ENCODE results near the gene OIP5. TPM values are rescaled to one million over a fixed set of nuclear protein-coding genes. Genes with fewer than 3 reads are reported as not detected.

The OIP5 gene
- total and polyA plus RNA-seq, 2 of the 13 experiments (the other 11 are each of a cell fraction or from before 2014, with no cell fraction given): 10.7 to 38.0 TPM

- TF ChIP-seq YY1 (IDR thresholded peaks at IDR 0.05; ENCODE audit: insufficient read depth, insufficient replicate concordance, low read depth, low read length) (peak; percentile 95), TFDP2 (CRISPR knock-in tag; IDR thresholded peaks at IDR 0.05) (peak; percentile 98), ZNF318 (CRISPR knock-in tag; IDR thresholded peaks at IDR 0.05) (no peak), ZFY (CRISPR knock-in tag; IDR thresholded peaks at IDR 0.05) (peak; percentile 95), ZMYM2 (CRISPR knock-in tag; IDR thresholded peaks at IDR 0.05) (0 out of 2 replicates have a peak, but pooled peaks have one; percentile 23), HOXA5 (CRISPR knock-in tag; IDR thresholded peaks at IDR 0.05) (peak; percentile 90; the same call in 1 of the 2 replicates), ZBTB14 (CRISPR knock-in tag; IDR thresholded peaks at IDR 0.05) (peak; percentile 3; the same call in 1 of the 2 replicates), MYPOP (CRISPR knock-in tag; IDR thresholded peaks at IDR 0.05) (peak; percentile 33; the same call in 1 of the 2 replicates), THYN1 (CRISPR knock-in tag; IDR thresholded peaks at IDR 0.05; ENCODE audit: borderline replicate concordance, low read depth) (no peak), ESRRA (CRISPR knock-in tag; IDR thresholded peaks at IDR 0.05; ENCODE audit: low read depth) (0 out of 2 replicates have a peak, but pooled peaks have one; percentile 57), BCL6 (CRISPR knock-in tag; IDR thresholded peaks at IDR 0.05) (peak; percentile 17; the same call in 1 of the 2 replicates), SKIL (CRISPR knock-in tag; IDR thresholded peaks at IDR 0.05; ENCODE audit: borderline replicate concordance) (no peak), RNF2 (conservative IDR thresholded peaks at IDR 0.05; ENCODE audit: low read depth) (peak; percentile 35; the same call in 1 of the 2 replicates)
Measured at GRCh38 chr15:41283653-41284426, 48.6 kb downstream of the OIP5 start (continued).
